SK-N-SH treated with all-trans-retinoic acid at 6 μM for 48 hours (cell line): ENCODE measurements around the gene LYRM7.

Experiments
- ATAC-seq: fragments of 200-7000 bp; cut with Tn5 transposase; 3 replicates; pipeline ENCODE4 v1.9.1; 2020; ENCODE audit warnings: mild to moderate bottlenecking, moderate library complexity
- ARNTL ChIP-seq: fragments of 450-650 bp; formaldehyde crosslinking; IDR thresholded peaks from 2 replicates; pipeline ENCODE4 v1.5.0; 2020; ENCODE audit warnings: low read depth, mild to moderate bottlenecking, moderate library complexity, borderline replicate concordance
- BACH2 ChIP-seq: fragments of 250-450 bp; sonication (Bioruptor Pico); IDR thresholded peaks from 2 replicates; pipeline ENCODE4 v1.9.0; 2021; ENCODE audit warnings: mild to moderate bottlenecking, borderline replicate concordance
- CREB5 ChIP-seq: fragments of 250-450 bp; sonication (Bioruptor Pico); IDR thresholded peaks from 2 replicates; pipeline ENCODE4 v1.5.1; 2020; ENCODE audit warnings: low read depth, mild to moderate bottlenecking, moderate library complexity
- CSDC2 ChIP-seq: fragments of 250-450 bp; sonication (Bioruptor Pico); IDR thresholded peaks from 2 replicates; pipeline ENCODE4 v1.5.0; 2020; ENCODE audit warnings: mild to moderate bottlenecking, moderate library complexity
- CSRNP3 ChIP-seq: fragments of 250-450 bp; sonication (Bioruptor Pico); IDR thresholded peaks from 2 replicates; pipeline ENCODE4 v1.5.1; 2021; ENCODE audit warnings: mild to moderate bottlenecking, moderate library complexity
- ESRRG ChIP-seq: fragments of 250-450 bp; sonication (Bioruptor Pico); IDR thresholded peaks from 2 replicates; pipeline ENCODE4 v1.6.1; 2021; ENCODE audit warnings: mild to moderate bottlenecking
- ISL1 ChIP-seq: fragments of 250-450 bp; sonication (Bioruptor Pico); IDR thresholded peaks from 2 replicates; pipeline ENCODE4 v2.1.2; 2022; ENCODE audit warnings: mild to moderate bottlenecking, moderate library complexity
- OSR1 ChIP-seq: fragments of 250-450 bp; sonication (Bioruptor Pico); IDR thresholded peaks from 2 replicates; pipeline ENCODE4 v1.8.0; 2022; ENCODE audit warnings: moderate library complexity, mild to moderate bottlenecking, inconsistent platforms
- PATZ1 ChIP-seq: fragments of 250-450 bp; sonication (Bioruptor Pico); IDR thresholded peaks from 2 replicates; pipeline ENCODE4 v1.8.0; 2020; ENCODE audit warnings: mild to moderate bottlenecking, moderate library complexity, borderline replicate concordance
- POU6F1 ChIP-seq: fragments of 250-450 bp; sonication (Bioruptor Pico); IDR thresholded peaks from 2 replicates; pipeline ENCODE4 v1.8.0; 2021; ENCODE audit warnings: low read depth, mild to moderate bottlenecking, moderate library complexity, borderline replicate concordance
- PPARA ChIP-seq: fragments of 250-450 bp; sonication (Bioruptor Pico); IDR thresholded peaks from 2 replicates; pipeline ENCODE4 v1.5.0; 2020; ENCODE audit warnings: mild to moderate bottlenecking, borderline replicate concordance
- RARB ChIP-seq: fragments of 250-450 bp; sonication (Bioruptor Pico); IDR thresholded peaks from 2 replicates; pipeline ENCODE4 v1.8.0; 2021; ENCODE audit warnings: mild to moderate bottlenecking, moderate library complexity
- SNAI2 ChIP-seq: fragments of 250-450 bp; sonication (Bioruptor Pico); IDR thresholded peaks from 2 replicates; pipeline ENCODE4 v1.5.0; 2020; ENCODE audit warnings: mild to moderate bottlenecking, moderate library complexity
- TCF4 ChIP-seq: fragments of 250-450 bp; sonication (Bioruptor Pico); IDR thresholded peaks from 2 replicates; pipeline ENCODE4 v1.8.0; 2021; ENCODE audit warnings: mild to moderate bottlenecking, moderate library complexity, borderline replicate concordance
- TOX ChIP-seq: fragments of 250-450 bp; sonication (Bioruptor Pico); IDR thresholded peaks from 2 replicates; pipeline ENCODE4 v1.8.0; 2021; ENCODE audit warnings: mild to moderate bottlenecking, moderate library complexity, borderline replicate concordance
- TSHZ2 ChIP-seq: fragments of 250-450 bp; sonication (Bioruptor Pico); IDR thresholded peaks from 2 replicates; pipeline ENCODE4 v1.5.0; 2020; ENCODE audit warnings: mild to moderate bottlenecking, moderate library complexity
- ZC3H10 ChIP-seq: fragments of 250-450 bp; sonication (Bioruptor Pico); IDR thresholded peaks from 2 replicates; pipeline ENCODE4 v1.5.1; 2021; ENCODE audit warnings: mild to moderate bottlenecking, moderate library complexity
- ZFP30 ChIP-seq: fragments of 450-650 bp; formaldehyde crosslinking; IDR thresholded peaks from 2 replicates; pipeline ENCODE4 v1.5.0; 2022; ENCODE audit warnings: mild to moderate bottlenecking, moderate library complexity
- ZNF70 ChIP-seq: fragments of 450-650 bp; formaldehyde crosslinking; IDR thresholded peaks from 2 replicates; pipeline ENCODE4 v1.5.0; 2020; ENCODE audit warnings: mild to moderate bottlenecking, moderate library complexity
- ZNF8 ChIP-seq: fragments of 450-650 bp; formaldehyde crosslinking; IDR thresholded peaks from 2 replicates; pipeline ENCODE4 v1.5.0; 2020; ENCODE audit warnings: mild to moderate bottlenecking, moderate library complexity

Gene LYRM7

GRCh38 chr5:131206772-131207171, 36.0 kb downstream of the LYRM7 start (continued):
- TF ChIP-seq PATZ1 (CRISPR knock-in tag), result no peak
- TF ChIP-seq CSDC2 (CRISPR knock-in tag), result no peak
- no peak for TF ChIP-seq SNAI2 (CRISPR knock-in tag)

- no peak for TF ChIP-seq RARB
- no peak for TF ChIP-seq ZNF70 (CRISPR knock-in tag)
- no peak for TF ChIP-seq POU6F1
- no peak for TF ChIP-seq TCF4 (CRISPR knock-in tag)
- TF ChIP-seq ARNTL (CRISPR knock-in tag), result no peak
- TF ChIP-seq CSRNP3 (CRISPR knock-in tag), result no peak
- no peak for TF ChIP-seq TSHZ2 (CRISPR knock-in tag)
- TF ChIP-seq PATZ1 (CRISPR knock-in tag), result no peak
- no peak for TF ChIP-seq BACH2 (CRISPR knock-in tag)
- no peak for TF ChIP-seq ESRRG (CRISPR knock-in tag)
- no peak for TF ChIP-seq ZNF8 (CRISPR knock-in tag)
- TF ChIP-seq ZFP30, result no peak
- no peak for TF ChIP-seq PPARA (CRISPR knock-in tag)
- TF ChIP-seq ZC3H10 (CRISPR knock-in tag), result no peak
- no peak for TF ChIP-seq OSR1 (CRISPR knock-in tag)
- TF ChIP-seq ISL1 (CRISPR knock-in tag), result no peak
- TF ChIP-seq TOX, result no peak
- TF ChIP-seq CSDC2 (CRISPR knock-in tag), result no peak
- no peak for TF ChIP-seq CREB5 (CRISPR knock-in tag)
- TF ChIP-seq SNAI2 (CRISPR knock-in tag), result no peak
- ATAC-seq, result no peak
These were observed 38.4 kb downstream of the LYRM7 start for GRCh38 chr5:131209175-131209505.

GRCh38 chr5:131209506-131210150, 38.9 kb downstream of the LYRM7 start:
- ATAC-seq, result no peak
- TF ChIP-seq ZC3H10 (CRISPR knock-in tag), result no peak
